Retina (tissue), 1 donor: ENCODE data around the gene DDA1.
"Not testable (repeated sequence)": the region's sequence is repeated elsewhere in the genome, so short reads cannot be mapped to it uniquely, and the experiment has no call there.

ENCODE experiments used
- DNase-seq: peaks from one replicate; pipeline ENCODE4 v3.0.0-alpha.2; 2016

Gene DDA1

DNA sequence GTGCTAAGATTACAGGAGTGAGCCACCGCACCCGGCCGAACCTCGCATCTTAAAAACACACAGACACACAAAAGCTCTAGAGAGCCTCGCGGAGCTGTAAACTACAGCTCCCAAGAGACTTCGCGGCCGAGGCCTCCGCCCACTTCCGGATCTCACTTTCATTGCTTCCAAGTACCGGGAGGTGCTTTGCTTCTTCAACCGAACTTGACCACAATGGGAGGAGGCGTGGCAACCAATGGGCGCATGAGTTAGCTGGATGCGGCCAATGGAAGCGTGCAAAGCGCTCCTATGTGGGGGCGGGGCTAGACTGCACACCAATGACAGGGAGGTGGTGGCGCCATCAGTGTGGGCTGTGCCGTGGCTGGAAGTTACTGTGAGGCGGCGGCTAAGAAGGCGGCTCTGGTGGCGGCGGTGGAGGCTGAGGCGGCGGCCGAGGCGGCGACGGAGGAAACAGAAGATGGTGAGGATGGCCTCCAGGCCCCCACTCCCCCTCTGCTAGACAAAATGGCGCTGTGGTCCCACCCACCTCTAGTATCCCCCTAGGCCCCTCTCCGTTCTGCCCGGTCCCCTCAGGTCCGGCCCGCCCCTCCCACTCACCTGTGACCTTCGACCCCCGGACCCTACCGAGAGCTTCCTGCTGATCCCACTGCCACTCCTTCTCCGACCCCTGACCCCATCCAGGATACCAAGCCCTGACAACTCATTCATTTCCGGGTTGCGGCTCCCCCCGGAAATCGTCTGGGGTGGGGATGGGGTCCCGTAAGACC, at the start of gene DDA1:
Gene DDA1, plus strand, starts transcription at position 366 of the 767 bp plus-strand sequence. Its CDS starts 92 bp downstream, at position 458.
- peak; percentile 94 for DNase-seq

DNA sequence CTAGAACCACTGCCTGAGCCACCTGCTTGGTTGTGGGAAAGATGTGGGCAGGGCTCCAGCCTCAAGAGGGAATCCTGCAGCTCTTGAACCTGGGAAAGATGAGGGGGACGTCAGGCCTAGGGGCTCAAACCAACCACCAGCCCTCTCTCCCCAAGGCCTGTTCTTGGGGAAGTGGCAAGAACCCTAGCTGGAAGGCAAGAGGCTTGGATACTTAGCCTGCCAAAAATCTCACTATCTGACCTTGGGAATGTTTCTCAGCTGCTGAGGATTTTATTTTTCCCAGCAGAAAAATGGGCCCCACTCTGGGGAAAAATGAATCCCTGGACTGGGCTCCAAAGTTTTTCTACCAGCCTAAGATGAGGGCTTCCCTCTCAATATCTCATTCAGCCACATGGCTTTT, 49.4 kb upstream of the DDA1 start:
- DNase-seq, result no peak

DNA sequence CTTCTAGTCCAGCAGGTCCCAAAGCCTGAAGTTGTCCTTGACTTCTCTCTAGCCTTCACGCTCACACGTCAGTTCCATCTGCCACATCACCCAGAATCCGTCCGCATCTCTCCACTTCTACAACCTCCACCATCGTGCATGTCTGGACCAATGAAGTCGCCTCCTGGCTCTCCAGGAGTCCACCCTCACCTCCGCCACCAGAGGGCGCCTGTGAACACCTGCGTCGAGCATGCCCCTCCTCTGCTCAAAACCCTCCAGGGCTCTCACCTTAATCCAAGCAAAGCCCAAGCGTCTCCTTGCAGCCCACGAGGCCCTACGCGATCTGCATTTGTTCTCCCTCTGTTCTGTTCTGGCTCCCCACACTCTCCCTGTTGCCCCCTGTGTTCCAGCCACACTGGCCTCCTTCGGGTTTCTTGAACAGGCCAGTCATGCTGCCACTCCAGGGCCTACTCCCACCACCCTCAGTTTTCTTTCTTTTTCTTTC, 48.5 kb upstream of the DDA1 start:
- DNase-seq, result peak; percentile 70

DNA sequence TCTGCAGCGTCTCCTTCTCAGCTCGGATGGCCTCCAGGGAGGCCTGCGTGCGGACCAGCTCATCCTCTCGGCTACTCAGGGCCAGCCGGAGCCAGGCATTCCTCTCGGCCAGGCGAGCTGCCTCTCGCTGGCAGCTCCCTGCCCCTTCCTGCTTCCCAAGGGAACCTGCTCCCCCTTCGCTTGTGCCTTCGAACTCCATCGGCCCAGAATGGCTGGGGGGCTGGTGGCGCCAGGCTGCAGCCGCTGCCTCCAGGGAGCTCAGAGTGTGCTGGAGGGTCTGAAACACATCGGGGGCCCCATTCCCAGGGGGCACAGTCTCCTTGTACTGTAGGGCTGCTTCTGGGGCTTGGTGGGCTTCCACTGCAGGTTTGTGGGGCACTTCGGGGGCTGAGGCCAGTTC, 46.8 kb upstream of the DDA1 start:
- DNase-seq, result no peak

DNA sequence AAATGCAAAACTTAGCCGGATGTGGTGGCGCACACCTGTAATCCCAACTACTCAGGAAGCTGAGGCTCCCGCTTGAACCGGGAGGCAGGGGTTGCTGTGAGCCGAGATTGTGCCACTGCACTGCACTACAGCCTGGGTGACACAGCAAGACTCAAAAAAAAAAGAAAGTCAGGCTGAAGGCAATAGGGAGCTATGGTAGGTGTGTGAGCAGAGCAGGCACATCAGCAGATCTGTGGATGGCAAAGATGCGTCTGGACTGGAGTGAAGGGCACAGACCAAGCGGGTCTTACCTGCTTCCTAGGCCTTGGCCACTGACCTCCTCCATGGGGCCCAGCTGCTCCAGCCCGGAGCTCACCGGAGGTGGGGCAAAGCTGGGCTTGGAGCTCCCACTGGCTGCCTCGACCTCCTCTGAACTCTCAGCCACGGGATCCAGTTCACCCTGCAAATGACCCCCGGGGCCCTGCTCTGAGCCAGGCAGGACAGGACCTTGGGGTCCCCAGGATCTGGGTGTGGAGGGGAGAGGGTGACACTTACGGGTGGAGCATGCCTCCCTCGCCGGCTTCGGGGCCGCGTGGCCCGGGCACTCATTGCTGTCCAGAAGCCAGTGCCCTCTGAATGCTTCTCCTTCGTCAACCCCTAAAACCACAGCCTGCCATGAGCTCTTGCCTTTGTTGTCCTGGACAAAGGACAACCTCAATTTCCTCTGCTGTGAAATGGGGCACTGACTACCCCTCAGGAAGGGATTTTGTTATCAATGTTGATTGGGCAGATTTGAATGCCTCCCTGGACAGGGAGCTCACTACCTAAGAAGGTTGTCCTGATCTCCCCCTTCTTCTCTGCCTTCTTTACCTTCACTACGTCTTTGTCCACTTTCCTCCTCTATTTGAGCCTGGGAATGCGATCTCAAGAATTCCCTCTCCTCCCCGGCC, 45.4 kb upstream of the DDA1 start:
- no peak for DNase-seq

GRCh38 chr19:17264641-17264979, 44.8 kb upstream of the DDA1 start, which contains the start of gene USHBP1:
USHBP1 (minus strand) TSS chr19:17264745; CDS start chr19:17264299, 446 bp downstream.
- no peak for DNase-seq

- DNase-seq, result no peak
Observed at GRCh38 chr19:17266026-17266425, 43.3 kb upstream of the DDA1 start.

- no peak for DNase-seq
Observed at GRCh38 chr19:17266589-17266974, 42.8 kb upstream of the DDA1 start.

GRCh38 chr19:17266975-17267788, 42.2 kb upstream of the DDA1 start, which contains the start of gene BABAM1:
BABAM1 (plus strand) TSS chr19:17267443; CDS start chr19:17268807, 1,364 bp downstream.
- DNase-seq, result peak; percentile 96

- no peak for DNase-seq
Observed at GRCh38 chr19:17268754-17269153, 40.6 kb upstream of the DDA1 start.

DNA sequence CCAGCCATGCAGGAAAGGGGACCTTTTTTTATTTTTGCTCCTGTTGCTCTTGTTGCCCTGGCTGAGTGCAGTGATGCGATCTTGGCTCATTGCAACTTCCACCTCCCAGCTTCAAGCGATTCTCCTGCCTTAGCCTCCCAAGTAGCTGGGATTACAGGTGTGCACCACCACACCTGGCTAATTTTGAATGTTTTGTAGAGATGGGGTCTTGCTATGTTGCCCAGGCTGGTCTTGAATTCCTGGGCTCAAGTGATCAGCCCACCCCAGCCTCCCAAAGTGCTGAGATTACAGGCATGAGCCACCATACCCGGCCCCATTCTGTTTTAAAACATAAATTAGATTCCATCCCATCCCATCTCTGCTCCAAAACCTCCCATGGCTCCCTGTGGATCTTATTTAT, 34.5 kb upstream of the DDA1 start:
- not testable (repeated sequence) for DNase-seq

- no peak for DNase-seq
Observed at GRCh38 chr19:17275441-17276175, 33.8 kb upstream of the DDA1 start.

DNA sequence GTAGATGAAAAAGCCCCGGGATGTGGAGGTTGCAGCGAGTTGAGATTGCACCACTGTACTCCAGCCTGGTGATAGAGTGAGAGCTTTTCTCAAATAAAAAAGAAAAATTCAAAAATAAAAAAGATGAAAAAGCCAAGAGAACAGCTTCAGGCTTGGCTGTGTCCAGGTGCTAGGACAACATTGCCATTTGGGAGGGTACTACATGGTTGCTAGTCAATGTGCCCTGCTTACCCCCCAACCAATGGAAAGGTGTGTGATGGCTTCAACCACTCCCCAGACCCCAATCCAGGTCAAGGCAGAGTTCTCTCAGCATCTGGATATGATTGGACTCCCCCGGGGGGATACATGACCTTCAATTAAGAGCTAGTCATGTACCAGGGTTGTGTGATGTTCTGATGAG, 29.9 kb upstream of the DDA1 start:
- DNase-seq, result no peak

DNA sequence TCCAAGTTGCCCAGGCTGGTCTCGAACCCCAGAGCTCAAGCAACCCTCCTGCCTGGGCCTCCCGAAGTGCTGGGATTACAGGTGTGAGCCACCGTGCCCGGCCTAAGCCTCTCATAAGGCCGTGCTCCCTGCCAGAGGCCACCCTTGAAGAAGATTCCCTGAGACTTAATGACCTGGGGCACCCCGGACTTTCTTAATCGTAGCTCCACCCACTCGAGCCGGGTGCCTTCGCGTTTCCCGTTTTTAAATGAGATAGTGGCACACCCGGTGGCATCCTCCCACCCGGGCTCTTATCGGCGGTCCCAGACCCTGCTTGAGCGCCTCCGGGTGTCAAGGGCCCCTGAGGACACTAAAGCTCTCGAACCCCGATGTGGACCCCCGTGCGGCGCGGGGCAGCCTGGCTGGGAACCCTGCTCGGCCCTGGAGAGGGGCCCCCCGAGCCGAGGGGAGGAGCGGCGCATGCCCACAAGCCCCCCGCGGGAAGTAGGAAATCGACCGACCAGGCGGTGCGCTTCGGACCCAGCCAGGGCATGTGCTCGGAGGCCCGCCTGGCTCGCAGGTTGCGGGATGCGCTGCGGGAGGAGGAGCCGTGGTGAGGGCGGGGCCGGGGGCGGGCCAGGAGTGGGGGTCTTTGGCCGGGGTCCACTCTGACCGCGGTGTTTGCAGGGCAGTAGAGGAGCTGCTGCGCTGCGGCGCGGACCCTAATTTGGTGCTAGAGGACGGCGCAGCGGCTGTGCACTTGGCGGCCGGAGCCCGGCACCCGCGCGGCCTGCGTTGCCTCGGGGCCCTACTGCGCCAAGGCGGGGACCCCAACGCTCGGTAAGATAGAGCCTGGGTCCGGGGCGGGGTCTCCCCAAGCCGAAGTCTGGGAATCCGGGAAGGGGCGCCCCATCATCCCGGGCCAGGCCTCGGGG, 27.7 kb upstream of the DDA1 start, which contains the start of gene ANKLE1:
Gene ANKLE1, plus strand, starts transcription at position 511 of the 914 bp plus-strand sequence. Its CDS starts 20 bp downstream, at position 531.
- DNase-seq, result peak; percentile 58

GRCh38 chr19:17282488-17283125, 26.8 kb upstream of the DDA1 start:
- peak; percentile 97 for DNase-seq

DNA sequence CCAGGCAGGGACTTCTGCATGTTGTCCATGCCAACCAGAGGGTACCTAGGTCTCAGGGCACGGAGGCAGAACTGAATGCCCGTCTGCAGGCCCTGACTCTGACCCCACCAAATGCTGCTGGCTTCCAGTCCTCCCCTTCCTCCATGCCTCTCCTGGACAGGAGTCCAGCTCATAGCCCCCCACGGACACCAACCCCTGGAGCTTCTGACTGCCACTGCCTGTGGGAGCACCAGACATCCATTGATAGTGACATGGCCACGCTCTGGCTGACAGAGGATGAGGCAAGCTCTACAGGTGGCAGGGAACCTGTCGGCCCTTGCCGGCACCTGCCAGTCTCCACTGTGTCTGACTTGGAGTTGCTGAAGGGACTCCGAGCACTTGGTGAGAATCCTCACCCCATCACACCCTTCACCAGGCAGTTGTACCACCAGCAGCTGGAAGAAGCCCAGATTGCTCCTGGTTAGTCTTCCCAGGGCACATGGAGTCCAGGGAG, 25.8 kb upstream of the DDA1 start:
- no peak for DNase-seq

GRCh38 chr19:17285415-17286135, 23.8 kb upstream of the DDA1 start:
- DNase-seq, result no peak

DNA sequence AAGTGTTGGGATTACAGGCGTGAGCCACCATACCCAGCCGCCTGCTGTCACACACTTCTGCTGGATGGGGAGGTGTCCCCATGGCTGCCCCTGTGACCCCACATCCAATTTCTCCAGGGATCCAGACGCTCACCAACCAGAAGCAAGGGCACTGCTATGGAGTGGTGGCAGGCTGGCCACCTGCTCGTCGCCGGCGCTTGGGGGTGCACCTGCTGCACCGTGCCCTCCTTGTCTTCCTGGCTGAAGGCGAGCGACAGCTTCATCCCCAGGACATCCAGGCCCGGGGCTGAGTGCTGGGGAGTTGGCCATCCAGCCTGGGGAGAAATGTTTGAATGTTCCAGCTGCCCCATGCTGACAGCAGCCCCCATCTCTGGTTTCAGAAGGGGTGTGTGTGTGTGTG, 23.1 kb upstream of the DDA1 start:
- DNase-seq, result no peak

GRCh38 chr19:17286752-17287151, 22.6 kb upstream of the DDA1 start:
- DNase-seq, result no peak
